H1 (cell line): ENCODE measurements around the gene SMARCD1. TPM values are rescaled to one million over a fixed set of nuclear protein-coding genes. Genes with fewer than 3 reads are reported as not detected.

ENCODE experiments used
- BCL11A ChIP-seq, 2 experiments: IDR thresholded peaks; one replicate each; pipeline ENCODE4 v1.6.1; 2011; ENCODE audit warnings: low read depth in 2 of 2, low read length in 2 of 2, mild to moderate bottlenecking in 2 of 2
- BRCA1 ChIP-seq: IDR thresholded peaks from 2 replicates; pipeline ENCODE4 v1.6.1; 2012; ENCODE audit warnings: low read depth, low read length, improper control_type of control experiment
- CHD2 ChIP-seq: IDR thresholded peaks from 2 replicates; pipeline ENCODE4 v1.6.1; 2012; ENCODE audit warnings: low read length, improper control_type of control experiment
- CTBP2 ChIP-seq: IDR thresholded peaks from 2 replicates; pipeline ENCODE4 v1.7.0; 2011; ENCODE audit warnings: borderline replicate concordance, mild to moderate bottlenecking, moderate library complexity, mixed read lengths, low read length; ENCODE audit not compliant: insufficient read depth, insufficient read length
- GABPA ChIP-seq: IDR thresholded peaks from 2 replicates; pipeline ENCODE4 v1.6.1; 2011; ENCODE audit warnings: mild to moderate bottlenecking, low read length, moderate library complexity, borderline replicate concordance; ENCODE audit not compliant: insufficient read depth
- GTF2F1 ChIP-seq: IDR thresholded peaks from 2 replicates; pipeline ENCODE4 v1.6.1; 2012; ENCODE audit warnings: low read depth, low read length, improper control_type of control experiment, borderline replicate concordance
- HDAC2 ChIP-seq, 2 experiments: fragments of 300-600 bp in 1 of 2; sonication (generic) in 1 of 2; IDR thresholded peaks; 2 replicates each; pipeline ENCODE4 v1.6.1; 2011 to 2012; ENCODE audit warnings: low read depth in 2 of 2, low read length in 2 of 2, mild to moderate bottlenecking in 2 of 2, moderate library complexity in 2 of 2, borderline replicate concordance in 1 of 2, inconsistent platforms in 1 of 2
- KDM1A ChIP-seq: fragments of 200-600, 300-600 bp; sonication (generic); IDR thresholded peaks from 2 replicates; pipeline ENCODE4 v1.7.1; 2016; ENCODE audit warnings: mild to moderate bottlenecking, low read length, borderline replicate concordance
- KDM5A ChIP-seq: fragments of 200-600 bp; IDR thresholded peaks from 2 replicates; pipeline ENCODE4 v1.7.1; 2012; ENCODE audit warnings: mild to moderate bottlenecking, low read length, inconsistent platforms, mixed read lengths
- NRF1 ChIP-seq: IDR thresholded peaks from 2 replicates; pipeline ENCODE4 v1.6.1; 2011; ENCODE audit warnings: mild to moderate bottlenecking, low read depth, low read length, improper control_type of control experiment
- POLR2A ChIP-seq, 2 experiments: IDR thresholded peaks; 1 replicate in 1 of 2; 2 replicates in 1 of 2; pipeline ENCODE4 v1.6.1; 2011; ENCODE audit warnings: low read depth in 2 of 2, low read length in 2 of 2, mild to moderate bottlenecking in 2 of 2; ENCODE audit errors: control extremely low read depth in 1 of 2
- RBBP5 ChIP-seq: IDR thresholded peaks from 2 replicates; pipeline ENCODE4 v1.7.1; 2012; ENCODE audit warnings: low read depth, mild to moderate bottlenecking, inconsistent platforms, low read length, moderate library complexity, borderline replicate concordance
- SAP30 ChIP-seq: fragments of 300-600 bp; sonication (generic); IDR thresholded peaks from 2 replicates; pipeline ENCODE4 v1.7.1; 2012; ENCODE audit warnings: low read length, moderate library complexity, mild to moderate bottlenecking, inconsistent platforms; ENCODE audit not compliant: insufficient read depth, insufficient replicate concordance
- SIN3A ChIP-seq, 2 experiments: IDR thresholded peaks in 1 of 2; conservative IDR thresholded peaks in 1 of 2; 2 replicates each; pipeline ENCODE4 v1.6.1; 2011 to 2012; ENCODE audit warnings: low read length in 2 of 2, improper control_type of control experiment in 1 of 2, low read depth in 1 of 2, mild to moderate bottlenecking in 1 of 2
- SIRT6 ChIP-seq: IDR thresholded peaks from one replicate; pipeline ENCODE4 v1.7.1; 2012; ENCODE audit warnings: low read length, inconsistent platforms
- SP2 ChIP-seq: IDR thresholded peaks from 2 replicates; pipeline ENCODE4 v1.6.1; 2012; ENCODE audit warnings: mild to moderate bottlenecking, low read length, inconsistent platforms
- polyA plus RNA-seq, 7 experiments: library from polyadenylated mRNA; depleted of rRNA in 3 of 7; stranded (reverse) in 5 of 7; unstranded in 2 of 7; fragments of >200 nt in 5 of 7; fragments of 200-250 nt in 2 of 7; gene quantifications; 1 replicate in 5 of 7; 2 replicates in 1 of 7; 4 replicates in 1 of 7; pipeline versions ENCODE4 v1.2.1 to v1.2.3, GENCODE V29; 2011 to 2013; ENCODE audit warnings: missing spikeins in 2 of 7, mixed read lengths in 2 of 7
- total RNA-seq: library from RNA; stranded (reverse); fragmentation: NEBNext Ultra II Directional; extraction: Animal tissue kit (Norgen Biotek cat#: 25700); gene quantifications from 2 replicates; pipeline ENCODE4 v1.2.1, GENCODE V29; 2021
- TF ChIP-seq, protein P1 (sequence below): IDR thresholded peaks from 2 replicates; pipeline ENCODE4 v1.6.1; 2011; ENCODE audit warnings: low read length, improper control_type of control experiment
- TF ChIP-seq, protein P2 (sequence below): IDR thresholded peaks from 2 replicates; pipeline ENCODE4 v1.6.1; 2011; ENCODE audit warnings: low read depth, mild to moderate bottlenecking, low read length; ENCODE audit not compliant: insufficient read depth
- TF ChIP-seq, protein P3 (sequence below): IDR thresholded peaks from 2 replicates; pipeline ENCODE4 v1.6.1; 2012; ENCODE audit warnings: low read length, inconsistent platforms

SMARCD1 gene
- total and polyA plus RNA-seq, 2 of the 8 experiments (the other 6 are each of a cell fraction or from before 2014, with no cell fraction given) = 128 to 130 TPM

DNA sequence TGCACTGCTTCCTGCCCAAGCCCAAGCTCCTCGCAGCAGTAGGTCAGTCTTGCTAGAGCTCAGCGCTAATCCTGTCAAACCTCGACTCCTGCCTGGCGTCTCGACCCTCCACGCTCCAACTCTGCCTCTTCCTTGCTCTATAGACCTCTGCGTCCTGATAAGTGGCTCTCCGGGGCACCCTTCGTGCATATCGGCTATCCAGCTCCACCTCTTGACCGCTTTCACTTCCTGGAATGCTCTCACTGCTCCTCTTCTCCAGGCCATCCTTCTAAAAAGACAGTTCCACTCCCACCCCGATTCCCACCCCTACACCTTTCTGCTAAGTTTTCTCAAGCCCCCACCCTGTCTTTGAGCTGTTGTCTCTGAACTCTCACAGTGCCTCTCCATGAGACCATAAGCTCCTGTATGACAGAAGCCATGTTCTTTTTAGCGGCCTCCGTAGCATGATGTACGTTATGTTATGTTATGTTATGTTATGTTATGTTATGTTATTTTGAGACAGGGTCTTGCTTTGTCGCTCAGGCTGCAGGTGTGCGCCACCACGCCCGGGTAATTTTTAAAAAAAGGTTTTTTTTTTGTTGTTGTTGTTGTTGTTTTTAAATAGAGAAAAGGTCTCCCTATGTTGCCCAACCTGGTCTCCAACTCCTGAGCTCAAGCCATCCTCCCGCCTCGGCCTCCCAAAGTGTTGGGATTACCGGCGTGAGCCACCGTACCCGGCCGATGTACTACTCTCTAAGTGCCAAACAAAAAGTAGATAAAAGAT is 27.5 kb downstream of the SMARCD1 start (continued):
- peak; percentile 51 for TF ChIP-seq SAP30
- no peak for TF ChIP-seq BCL11A (IDR thresholded peaks at IDR 0.05; ENCODE audit: low read depth in 2 of 2, low read length in 2 of 2)
- TF ChIP-seq SIN3A (conservative IDR thresholded peaks at IDR 0.05 in 1 of 2, IDR thresholded peaks at IDR 0.05 in 1 of 2; ENCODE audit: low read depth in 1 of 2, low read length in 2 of 2) = peak in 1 of 2 experiments; percentile 88; a peak in 2 of 4 replicates
- TF ChIP-seq CHD2 = no peak
- TF ChIP-seq CTBP2 = no peak
- no peak for TF ChIP-seq GABPA
- TF ChIP-seq HDAC2 (IDR thresholded peaks at IDR 0.05; ENCODE audit: borderline replicate concordance in 1 of 2, low read depth in 2 of 2, low read length in 2 of 2) = 0 out of 4 replicates have a peak, but pooled peaks of 1 of the 2 experiments have one; percentile 54
- TF ChIP-seq SP2 = no peak
- TF ChIP-seq, protein P1, sequence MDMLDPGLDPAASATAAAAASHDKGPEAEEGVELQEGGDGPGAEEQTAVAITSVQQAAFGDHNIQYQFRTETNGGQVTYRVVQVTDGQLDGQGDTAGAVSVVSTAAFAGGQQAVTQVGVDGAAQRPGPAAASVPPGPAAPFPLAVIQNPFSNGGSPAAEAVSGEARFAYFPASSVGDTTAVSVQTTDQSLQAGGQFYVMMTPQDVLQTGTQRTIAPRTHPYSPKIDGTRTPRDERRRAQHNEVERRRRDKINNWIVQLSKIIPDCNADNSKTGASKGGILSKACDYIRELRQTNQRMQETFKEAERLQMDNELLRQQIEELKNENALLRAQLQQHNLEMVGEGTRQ = no peak
- no peak for TF ChIP-seq SIRT6
- TF ChIP-seq NRF1 = no peak
- TF ChIP-seq, protein P2, sequence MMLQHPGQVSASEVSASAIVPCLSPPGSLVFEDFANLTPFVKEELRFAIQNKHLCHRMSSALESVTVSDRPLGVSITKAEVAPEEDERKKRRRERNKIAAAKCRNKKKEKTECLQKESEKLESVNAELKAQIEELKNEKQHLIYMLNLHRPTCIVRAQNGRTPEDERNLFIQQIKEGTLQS = no peak
- no peak for TF ChIP-seq KDM5A
- TF ChIP-seq RBBP5 = no peak
- TF ChIP-seq, protein P3, sequence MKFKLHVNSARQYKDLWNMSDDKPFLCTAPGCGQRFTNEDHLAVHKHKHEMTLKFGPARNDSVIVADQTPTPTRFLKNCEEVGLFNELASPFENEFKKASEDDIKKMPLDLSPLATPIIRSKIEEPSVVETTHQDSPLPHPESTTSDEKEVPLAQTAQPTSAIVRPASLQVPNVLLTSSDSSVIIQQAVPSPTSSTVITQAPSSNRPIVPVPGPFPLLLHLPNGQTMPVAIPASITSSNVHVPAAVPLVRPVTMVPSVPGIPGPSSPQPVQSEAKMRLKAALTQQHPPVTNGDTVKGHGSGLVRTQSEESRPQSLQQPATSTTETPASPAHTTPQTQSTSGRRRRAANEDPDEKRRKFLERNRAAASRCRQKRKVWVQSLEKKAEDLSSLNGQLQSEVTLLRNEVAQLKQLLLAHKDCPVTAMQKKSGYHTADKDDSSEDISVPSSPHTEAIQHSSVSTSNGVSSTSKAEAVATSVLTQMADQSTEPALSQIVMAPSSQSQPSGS = no peak
- no peak for TF ChIP-seq GTF2F1
- TF ChIP-seq KDM1A = no peak
- no peak for TF ChIP-seq BRCA1
- peak in 1 of 2 experiments; percentile 54; a peak in 1 of 3 replicates for TF ChIP-seq POLR2A (IDR thresholded peaks at IDR 0.05; ENCODE audit: control extremely low read depth in 1 of 2, low read depth in 2 of 2, low read length in 2 of 2)
- TF ChIP-seq, all 59 proteins: peak for 6
